22Rv1 (cell line): ENCODE data around the gene GDF7.

Source experiments
- CTCF ChIP-seq: fragments of 450-650 bp; IDR thresholded peaks from 2 replicates; pipeline ENCODE4 v1.5.1; 2017; ENCODE audit warnings: mild to moderate bottlenecking
- ZFX ChIP-seq: fragments of 450-650 bp; IDR thresholded peaks from 2 replicates; pipeline ENCODE4 v1.6.1; 2017; ENCODE audit warnings: antibody characterized with exemption, borderline replicate concordance

GRCh38 chr2:20682167-20682920 is 15.4 kb downstream of the GDF7 start:
- peak; percentile 70 for TF ChIP-seq CTCF
- TF ChIP-seq ZFX = no peak
